ENCODE data around the gene CFAP70.
A peak's percentile ranks its signal among the peaks of the same experiment; 100 is the strongest.

The CFAP70 gene

DNA sequence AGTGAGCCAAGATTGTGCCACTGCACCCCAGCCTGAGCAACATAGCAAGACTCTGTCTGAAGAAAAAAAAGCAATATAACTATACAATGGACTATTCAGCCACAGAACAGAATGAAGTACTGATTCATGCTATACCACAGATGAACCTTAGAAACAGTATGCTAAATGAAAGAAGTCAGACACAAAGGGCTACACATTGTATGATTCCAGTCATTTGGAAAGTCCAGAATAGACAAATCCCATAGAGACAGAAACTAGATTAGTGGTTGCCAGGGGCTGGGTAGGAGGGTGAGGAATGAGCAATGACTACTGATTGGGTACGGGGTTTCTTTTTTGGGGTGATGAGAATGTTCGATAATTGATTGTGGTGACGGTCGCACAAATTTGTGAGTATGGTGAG, 9.6 kb upstream of the CFAP70 start:
- DNase-seq (ENCODE audit: low read depth), result no peak
- no peak overlapping the region for H3K4me3 ChIP-seq (ENCODE audit: low read depth, low read length)
- TF ChIP-seq, protein P1, sequence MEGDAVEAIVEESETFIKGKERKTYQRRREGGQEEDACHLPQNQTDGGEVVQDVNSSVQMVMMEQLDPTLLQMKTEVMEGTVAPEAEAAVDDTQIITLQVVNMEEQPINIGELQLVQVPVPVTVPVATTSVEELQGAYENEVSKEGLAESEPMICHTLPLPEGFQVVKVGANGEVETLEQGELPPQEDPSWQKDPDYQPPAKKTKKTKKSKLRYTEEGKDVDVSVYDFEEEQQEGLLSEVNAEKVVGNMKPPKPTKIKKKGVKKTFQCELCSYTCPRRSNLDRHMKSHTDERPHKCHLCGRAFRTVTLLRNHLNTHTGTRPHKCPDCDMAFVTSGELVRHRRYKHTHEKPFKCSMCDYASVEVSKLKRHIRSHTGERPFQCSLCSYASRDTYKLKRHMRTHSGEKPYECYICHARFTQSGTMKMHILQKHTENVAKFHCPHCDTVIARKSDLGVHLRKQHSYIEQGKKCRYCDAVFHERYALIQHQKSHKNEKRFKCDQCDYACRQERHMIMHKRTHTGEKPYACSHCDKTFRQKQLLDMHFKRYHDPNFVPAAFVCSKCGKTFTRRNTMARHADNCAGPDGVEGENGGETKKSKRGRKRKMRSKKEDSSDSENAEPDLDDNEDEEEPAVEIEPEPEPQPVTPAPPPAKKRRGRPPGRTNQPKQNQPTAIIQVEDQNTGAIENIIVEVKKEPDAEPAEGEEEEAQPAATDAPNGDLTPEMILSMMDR (conservative IDR thresholded peaks at IDR 0.05; ENCODE audit: low read depth, low read length), result no peak

DNA sequence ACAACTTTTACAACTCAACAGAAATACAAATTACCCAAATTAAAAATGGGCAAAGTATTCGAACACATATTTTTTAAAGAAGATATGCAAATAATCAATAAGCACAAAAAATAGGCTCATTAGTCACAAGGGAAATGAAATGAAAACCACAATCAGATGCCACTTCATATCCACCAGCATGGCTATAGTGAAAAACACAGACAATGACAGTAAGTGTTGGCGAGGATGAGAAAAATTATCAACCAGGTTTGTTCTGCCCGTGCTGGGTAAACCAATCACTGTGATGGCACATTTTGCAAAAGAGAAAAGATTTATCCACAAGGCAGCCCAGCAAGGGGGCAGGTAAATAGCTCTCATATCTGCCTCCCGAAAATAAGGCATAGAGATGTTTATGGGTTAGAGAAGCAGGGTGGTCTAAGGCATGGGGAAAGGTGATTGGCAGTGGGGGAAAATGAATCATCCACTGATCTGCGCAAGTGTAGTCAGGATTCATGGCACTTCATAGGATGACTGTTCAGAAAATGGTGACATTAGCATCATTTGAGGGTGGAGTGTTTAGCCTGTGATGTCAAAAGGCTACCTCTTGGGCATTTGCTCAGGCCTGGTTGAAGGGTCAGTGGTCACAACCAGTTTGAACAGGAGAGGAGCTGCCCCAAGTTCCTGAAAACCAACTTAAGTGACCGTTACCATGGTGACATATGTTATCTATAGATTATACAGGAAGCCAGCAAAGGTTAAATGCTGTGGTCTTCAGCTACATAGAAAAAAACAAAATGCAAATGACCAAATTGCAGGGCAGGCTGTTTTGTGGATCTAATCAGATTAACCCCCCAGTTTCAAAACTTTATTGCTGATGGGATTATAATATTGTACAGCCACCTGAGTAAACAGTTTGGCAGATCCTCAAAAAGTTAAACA, 8.0 kb upstream of the CFAP70 start:
- TF ChIP-seq, protein P1 (conservative IDR thresholded peaks at IDR 0.05; ENCODE audit: low read depth, low read length), result no peak
- DNase-seq (ENCODE audit: low read depth), result no peak
- no peak overlapping the region for H3K4me3 ChIP-seq (ENCODE audit: low read depth, low read length)

DNA sequence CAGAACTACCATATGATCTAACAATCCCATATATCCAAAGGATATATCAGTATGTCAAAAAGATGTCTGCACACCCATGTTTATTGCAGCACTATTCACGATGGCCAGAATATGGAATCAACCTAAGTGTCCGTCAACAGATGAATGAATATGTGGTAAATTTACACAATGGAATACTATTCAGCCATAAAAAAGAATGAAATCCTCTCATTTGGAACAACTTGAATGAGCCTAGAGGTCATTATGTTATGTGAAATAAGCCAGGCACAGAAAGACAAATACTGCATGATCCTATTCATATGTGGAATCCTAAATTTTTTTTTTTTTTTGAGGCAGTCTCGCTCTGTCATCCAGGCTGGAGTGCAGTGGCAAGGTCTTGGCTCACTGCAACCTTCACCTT, 6.3 kb upstream of the CFAP70 start:
- no peak overlapping the region for H3K4me3 ChIP-seq (ENCODE audit: low read depth, low read length)

DNA sequence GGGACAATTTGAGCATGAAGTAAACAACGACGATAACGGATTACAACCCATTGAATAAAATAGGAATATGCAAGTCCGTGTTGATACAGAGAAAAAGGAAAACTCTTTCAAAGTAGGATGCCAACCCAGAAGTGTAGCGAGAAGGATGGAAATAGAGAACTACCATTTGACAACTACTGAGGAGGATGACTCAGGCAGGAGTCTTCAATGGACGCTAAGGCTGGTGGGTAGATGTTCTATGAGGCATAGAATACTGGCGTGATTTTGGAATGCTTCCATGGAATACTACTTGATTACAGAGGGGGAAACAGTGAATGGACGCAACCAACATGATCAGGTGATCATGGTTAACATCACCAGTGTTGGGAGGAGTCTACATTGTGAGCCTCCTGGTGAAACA, 828 bp upstream of the CFAP70 start:
- no peak overlapping the region for H3K4me3 ChIP-seq (ENCODE audit: low read depth, low read length)
- TF ChIP-seq, protein P1 (conservative IDR thresholded peaks at IDR 0.05; ENCODE audit: low read depth, low read length), result no peak
- no peak for DNase-seq (ENCODE audit: low read depth)

More for the DNA sequence above, 6.3 kb upstream of the CFAP70 start:
- TF ChIP-seq, protein P1 (conservative IDR thresholded peaks at IDR 0.05; ENCODE audit: low read depth, low read length), result no peak
- no peak for DNase-seq (ENCODE audit: low read depth)

DNA sequence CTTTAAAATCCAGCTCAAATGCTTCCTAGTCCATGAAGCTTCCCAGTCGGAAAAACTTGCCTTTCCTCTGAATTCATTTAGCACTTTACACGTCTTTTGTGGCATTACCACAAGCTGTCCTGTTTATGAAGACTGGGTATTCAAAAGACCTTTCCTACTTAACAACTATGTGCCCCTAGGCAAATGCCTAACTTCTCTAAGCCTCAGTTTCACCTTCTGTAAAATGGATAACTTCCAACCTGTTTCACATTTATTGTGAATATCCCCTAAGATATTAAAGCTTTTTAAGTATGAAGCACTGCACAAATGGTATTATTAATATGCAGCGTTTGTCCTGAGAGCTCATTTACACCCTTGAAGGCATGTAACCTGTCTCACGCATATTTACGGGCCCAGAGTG, 843 bp downstream of the CFAP70 start:
- DNase-seq (ENCODE audit: low read depth), result no peak
- peak overlapping the region; percentile 85 for H3K4me3 ChIP-seq (ENCODE audit: low read depth, low read length)
- TF ChIP-seq, protein P1 (conservative IDR thresholded peaks at IDR 0.05; ENCODE audit: low read depth, low read length), result no peak

DNA sequence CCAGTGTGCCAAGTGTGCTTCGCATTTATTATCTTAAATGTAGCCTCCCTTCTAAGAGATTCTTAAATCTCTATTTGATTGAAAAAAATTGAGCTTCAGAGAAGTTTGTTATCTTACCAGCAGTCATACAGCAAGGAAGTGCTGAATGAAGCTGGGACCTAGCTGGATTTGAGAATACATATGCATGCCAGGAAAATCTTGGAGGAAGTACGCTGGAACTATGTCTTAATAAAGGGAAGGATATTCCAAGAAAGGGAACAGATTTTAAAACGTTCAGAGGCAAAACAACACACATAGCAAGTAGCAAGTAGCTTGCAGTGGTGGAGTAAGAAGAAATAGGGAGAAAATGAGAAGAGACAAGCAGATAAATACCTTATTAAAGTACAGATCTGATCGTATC, 1.5 kb downstream of the CFAP70 start:
- no peak for DNase-seq (ENCODE audit: low read depth)
- TF ChIP-seq, protein P1 (conservative IDR thresholded peaks at IDR 0.05; ENCODE audit: low read depth, low read length), result no peak
- no peak overlapping the region for H3K4me3 ChIP-seq (ENCODE audit: low read depth, low read length)

DNA sequence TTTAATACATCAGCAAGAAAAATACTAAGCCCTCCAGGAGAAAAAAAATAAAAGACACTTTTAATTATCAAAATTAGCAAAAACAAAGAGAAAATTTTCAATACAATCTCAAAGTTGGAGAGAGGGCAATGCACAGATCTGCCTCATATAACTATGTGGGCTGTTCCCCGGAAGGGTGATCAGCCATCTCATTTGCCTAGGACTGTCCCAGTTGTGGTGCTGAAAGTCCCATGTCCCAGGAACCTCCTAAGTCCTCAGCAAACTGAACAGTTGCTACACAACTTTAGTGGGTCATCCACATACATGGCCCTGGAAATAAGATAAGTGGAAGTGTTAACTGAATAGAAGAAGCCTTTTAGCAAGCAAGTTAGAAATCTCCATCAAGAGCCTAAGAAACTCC, 14.4 kb downstream of the CFAP70 start:
- no peak overlapping the region for H3K4me3 ChIP-seq (ENCODE audit: low read depth, low read length)
- DNase-seq (ENCODE audit: low read depth), result no peak
- TF ChIP-seq, protein P1 (conservative IDR thresholded peaks at IDR 0.05; ENCODE audit: low read depth, low read length), result no peak

All from choroid plexus epithelial cell (primary cell).